Measurements from ENCODE around the gene LAMTOR2. TPM values are rescaled to one million over a fixed set of nuclear protein-coding genes. Genes with fewer than 3 reads are reported as not detected.

Gene LAMTOR2
- total and polyA plus RNA-seq, 9 of the 15 experiments (the other 6 are each of a cell fraction or from before 2014, with no cell fraction given) = 39.0 to 161 (median 74.6) TPM

GRCh38 chr1:156053768-156054499 is 648 bp upstream of the LAMTOR2 start, which contains the start of gene UBQLN4 (continued):
- no peak for TF ChIP-seq ZNF384 (IDR thresholded peaks at IDR 0.05; ENCODE audit: low read depth, low read length)
- TF ChIP-seq NR2C2 (CRISPR knock-in tag; IDR thresholded peaks at IDR 0.05) = no peak
- no peak for TF ChIP-seq NR2C2 (tag; IDR thresholded peaks at IDR 0.05)
- no peak for TF ChIP-seq RHOXF2B (CRISPR knock-in tag; conservative IDR thresholded peaks at IDR 0.05)
- no peak for TF ChIP-seq KAT8 (IDR thresholded peaks at IDR 0.05; ENCODE audit: low read depth)
- no peak for TF ChIP-seq IRF2 (CRISPR knock-in tag; IDR thresholded peaks at IDR 0.05)
- no peak for TF ChIP-seq ZNF41 (CRISPR knock-in tag; conservative IDR thresholded peaks at IDR 0.05)
- no peak for TF ChIP-seq ZNF124 (CRISPR knock-in tag; IDR thresholded peaks at IDR 0.05)
- no peak for TF ChIP-seq HNRNPUL1 (IDR thresholded peaks at IDR 0.05; ENCODE audit: low read length)
- no peak for TF ChIP-seq ZBTB12 (CRISPR knock-in tag; IDR thresholded peaks at IDR 0.05)
- TF ChIP-seq GTF3C2 (IDR thresholded peaks at IDR 0.05; ENCODE audit: borderline replicate concordance, extremely low read depth, insufficient read length) = no peak
- TF ChIP-seq BACH1 (tag; IDR thresholded peaks at IDR 0.05) = no peak
- TF ChIP-seq AFF1 (IDR thresholded peaks at IDR 0.05; ENCODE audit: low read depth in 1 of 2, partially characterized antibody in 2 of 2) = no peak
- 0 out of 2 replicates have a peak, but pooled peaks have one; percentile 49 for TF ChIP-seq RB1 (IDR thresholded peaks at IDR 0.05; ENCODE audit: low read depth)
- TF ChIP-seq FOS (IDR thresholded peaks at IDR 0.05; ENCODE audit: extremely low read depth, insufficient read length) = no peak
- no peak for TF ChIP-seq CBX2 (IDR thresholded peaks at IDR 0.05; ENCODE audit: insufficient read depth, low read length, poor library complexity, severe bottlenecking)
- TF ChIP-seq ZEB2 (IDR thresholded peaks at IDR 0.05) = no peak
- no peak for TF ChIP-seq ZNF778 (CRISPR knock-in tag; IDR thresholded peaks at IDR 0.05)
- no peak for TF ChIP-seq CEBPB (tag; IDR thresholded peaks at IDR 0.05)
- TF ChIP-seq DLX4 (CRISPR knock-in tag; IDR thresholded peaks at IDR 0.05) = no peak
- TF ChIP-seq FOXP1 (CRISPR knock-in tag; IDR thresholded peaks at IDR 0.05) = peak; percentile 15; the same call in 1 of the 2 replicates
